ENCODE results near the gene CACTIN. TPM values are rescaled to one million over a fixed set of nuclear protein-coding genes. Genes with fewer than 3 reads are reported as not detected.

The CACTIN gene
- total RNA-seq, 1 donor from 2014 or later: 10.7 TPM

GRCh38 chr19:3665681-3666544 lies 39.3 kb upstream of the CACTIN start:
- intact Hi-C loops (cut with DNase I): loop anchor here (2.0 to 5.0 kb wide), 2 partner anchors 35 to 541 kb away; partner anchors contain the start of gene PIP5K1C
- peak; percentile 90 for DNase-seq (ENCODE audit: low spot score)

DNA sequence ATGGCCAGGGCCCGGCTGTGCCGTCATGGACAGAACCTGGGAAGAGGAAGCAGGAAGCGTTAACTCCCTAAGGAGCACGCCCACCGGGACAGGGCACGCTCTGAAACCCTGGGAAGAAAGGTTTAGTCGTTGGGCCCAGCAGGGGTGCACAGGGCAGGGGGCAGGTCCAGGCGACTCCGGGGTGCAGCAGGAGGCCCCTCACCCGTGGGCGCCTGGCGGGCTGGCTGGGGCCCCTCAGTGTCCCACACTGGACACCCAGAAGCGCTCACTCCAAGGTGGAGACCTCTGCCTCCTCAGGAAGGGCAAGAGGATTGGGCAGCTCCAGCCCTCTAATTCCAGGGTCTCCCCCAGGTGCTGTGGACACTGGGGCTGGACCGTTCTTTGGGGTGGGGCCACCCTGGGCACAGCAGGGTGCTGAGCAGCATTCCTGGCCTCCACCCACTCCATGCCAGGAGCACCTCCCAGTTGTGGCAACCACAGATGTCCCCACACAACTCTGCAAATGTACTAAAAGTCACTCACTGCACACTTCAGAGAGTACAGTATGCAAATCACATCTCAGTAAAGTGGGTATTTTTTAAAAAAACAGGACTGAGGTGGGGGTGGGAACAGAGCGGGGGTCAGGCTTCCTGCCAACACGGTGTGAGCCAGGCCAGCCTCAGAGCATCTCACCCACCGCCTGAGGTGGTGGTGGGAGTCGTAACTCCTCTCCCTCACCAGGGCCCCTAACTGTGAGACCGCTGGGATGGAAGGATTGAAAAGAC lies 38.5 kb upstream of the CACTIN start:
- DNase-seq (ENCODE audit: low spot score): no peak
- intact Hi-C loops (cut with DNase I): loop anchor here (5.0 kb wide), 1 partner anchor 542 kb away; no protein-coding TSS in a partner anchor

DNA sequence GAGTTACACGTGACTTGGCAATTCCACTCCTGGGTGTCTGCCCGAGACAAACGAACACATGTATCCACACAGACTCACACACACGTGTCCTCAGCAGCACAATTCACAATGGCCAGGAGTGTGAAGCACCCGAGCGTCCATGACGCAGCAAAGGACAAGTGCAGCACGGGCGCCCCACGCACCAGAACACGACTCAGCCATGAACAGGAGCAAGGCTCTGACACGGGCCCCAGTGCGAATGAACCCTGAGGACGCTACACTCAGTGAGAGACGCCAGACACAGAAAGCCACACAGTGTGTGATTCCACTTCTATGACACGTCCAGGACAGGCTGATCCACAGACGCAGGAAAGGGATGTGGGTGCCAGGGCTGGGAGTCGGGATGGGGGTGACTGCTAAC lies 37.2 kb upstream of the CACTIN start:
- intact Hi-C loops (cut with DNase I): no loop called here
- no peak for DNase-seq (ENCODE audit: low spot score)

DNA sequence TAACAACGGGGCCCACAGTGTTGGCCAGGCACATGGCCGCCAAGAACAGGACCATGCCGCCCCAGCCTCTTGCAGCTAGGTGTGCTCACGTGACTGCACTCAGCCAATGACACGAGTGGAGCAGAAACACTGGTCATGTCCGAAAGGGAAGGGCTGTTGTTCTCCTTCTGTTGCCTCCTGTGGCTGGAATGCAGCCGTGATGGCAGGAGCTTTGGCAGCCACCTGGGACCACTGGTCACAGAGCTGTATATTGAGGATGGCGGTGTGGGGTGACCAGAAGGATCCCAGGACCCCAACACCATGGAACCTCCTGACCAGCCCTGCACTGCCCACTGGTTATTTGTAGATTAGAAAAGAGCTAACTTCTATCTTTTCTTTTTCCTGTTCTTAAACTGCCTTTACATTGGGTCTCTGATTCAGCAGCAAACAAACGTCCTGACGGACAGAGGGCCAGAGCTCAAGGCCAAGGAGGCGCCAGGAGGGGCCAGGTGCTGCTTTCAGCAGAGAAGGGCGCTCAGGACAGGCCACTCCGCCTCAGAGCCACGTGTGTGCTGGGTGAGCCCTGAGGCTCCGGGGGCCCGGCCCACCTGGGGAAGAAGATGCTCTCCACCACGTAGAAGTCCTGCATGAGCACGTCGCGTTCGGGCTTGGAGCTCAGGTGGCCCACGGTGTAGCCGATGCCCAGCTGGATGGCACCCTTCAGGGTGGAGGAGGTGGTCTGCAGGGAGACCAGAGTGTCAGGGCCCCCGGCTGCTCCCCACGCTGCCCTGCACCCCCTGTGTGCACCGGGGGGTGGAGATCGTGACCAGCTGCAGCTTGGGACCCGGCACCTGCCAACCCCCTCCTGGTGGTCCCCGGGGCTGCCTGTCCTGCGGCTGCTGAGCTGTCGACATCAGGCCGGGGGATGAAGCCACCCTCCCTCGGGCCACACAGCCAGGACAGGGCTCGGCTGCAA lies 35.0 kb upstream of the CACTIN start:
- DNase-seq (ENCODE audit: low spot score): no peak
- intact Hi-C loops (cut with DNase I): no loop called here

- no peak for DNase-seq (ENCODE audit: low spot score)
- intact Hi-C loops (cut with DNase I): no loop called here
Observed at GRCh38 chr19:3660493-3661219, 34.1 kb upstream of the CACTIN start.

DNA sequence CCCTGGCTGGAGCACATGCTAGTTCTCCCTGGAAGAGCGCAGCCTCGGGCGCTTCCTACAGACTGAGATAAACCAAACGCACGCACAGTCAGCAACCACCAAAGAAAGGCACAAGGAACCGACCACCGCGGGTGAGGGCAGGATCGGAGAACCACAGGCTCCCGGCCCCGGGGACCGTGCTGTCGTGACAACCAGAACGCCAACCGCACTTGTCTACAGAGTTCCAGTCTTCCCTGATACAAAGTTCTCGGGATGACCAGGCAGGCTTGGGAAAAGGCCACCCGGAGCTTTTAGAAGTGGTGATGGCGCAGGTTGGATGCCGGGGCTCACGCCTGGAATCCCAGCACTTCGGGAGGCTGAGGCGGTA lies 33.1 kb upstream of the CACTIN start:
- intact Hi-C loops (cut with DNase I): no loop called here
- no peak for DNase-seq (ENCODE audit: low spot score)

GRCh38 chr19:3658870-3659745 lies 32.5 kb upstream of the CACTIN start:
- no peak for DNase-seq (ENCODE audit: low spot score)
- intact Hi-C loops (cut with DNase I): no loop called here

- intact Hi-C loops (cut with DNase I): no loop called here
- no peak for DNase-seq (ENCODE audit: low spot score)
Observed at GRCh38 chr19:3658004-3658869, 31.6 kb upstream of the CACTIN start.

DNA sequence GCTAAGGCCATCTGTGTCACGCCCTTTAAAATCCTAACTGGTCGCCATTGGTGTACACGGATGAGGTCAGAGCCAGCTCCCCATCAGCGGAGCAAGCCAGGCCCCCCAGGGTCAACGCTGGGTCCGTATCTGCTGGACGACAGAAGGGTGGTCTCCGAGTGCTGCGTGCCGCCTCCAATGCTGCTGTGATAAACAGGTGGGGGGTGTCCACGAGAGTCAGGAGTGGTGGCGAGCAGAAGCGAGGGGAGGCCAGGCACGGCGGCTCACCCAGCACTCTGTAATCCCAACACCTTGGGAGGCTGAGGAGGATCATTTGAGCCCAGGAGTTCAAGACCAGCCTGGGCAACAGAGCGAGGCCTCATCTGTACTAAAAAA lies 30.8 kb upstream of the CACTIN start:
- intact Hi-C loops (cut with DNase I): no loop called here
- DNase-seq (ENCODE audit: low spot score): no peak

GRCh38 chr19:3656747-3657394 lies 30.3 kb upstream of the CACTIN start:
- no peak for DNase-seq (ENCODE audit: low spot score)
- intact Hi-C loops (cut with DNase I): no loop called here

DNA sequence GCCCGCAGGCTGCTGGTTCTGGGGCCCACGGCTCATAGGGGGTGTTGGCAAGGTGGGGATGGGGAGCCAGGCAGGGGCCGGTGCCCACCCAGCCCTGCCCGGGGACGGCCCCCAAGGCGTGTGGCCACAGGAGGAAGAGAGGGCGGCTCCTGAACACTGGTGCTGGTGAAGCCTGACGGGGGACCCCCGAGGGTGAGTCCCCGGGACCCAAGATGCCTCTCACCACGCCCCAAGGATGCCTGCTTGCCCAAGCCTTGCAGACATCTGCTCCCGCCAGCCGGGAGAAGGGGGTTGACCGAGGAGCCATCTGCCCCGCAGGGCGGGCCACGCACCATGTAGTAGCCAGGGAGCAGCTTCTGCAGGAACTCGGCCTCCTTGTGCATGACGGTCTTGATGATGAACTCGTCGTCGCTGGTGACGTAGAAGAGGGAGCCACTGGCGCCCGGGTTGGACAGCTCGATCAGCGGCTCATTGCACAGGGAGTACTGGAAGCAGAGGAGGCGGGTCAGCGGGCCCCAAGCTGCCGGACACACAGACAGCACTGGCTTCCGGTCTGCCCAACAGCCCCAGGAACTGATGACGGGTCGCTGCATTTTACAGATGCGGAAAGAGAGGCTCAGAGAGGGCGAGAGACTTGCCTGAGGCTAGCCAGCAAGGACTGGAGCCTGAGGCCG lies 29.6 kb upstream of the CACTIN start:
- DNase-seq (ENCODE audit: low spot score): no peak
- intact Hi-C loops (cut with DNase I): no loop called here

DNA sequence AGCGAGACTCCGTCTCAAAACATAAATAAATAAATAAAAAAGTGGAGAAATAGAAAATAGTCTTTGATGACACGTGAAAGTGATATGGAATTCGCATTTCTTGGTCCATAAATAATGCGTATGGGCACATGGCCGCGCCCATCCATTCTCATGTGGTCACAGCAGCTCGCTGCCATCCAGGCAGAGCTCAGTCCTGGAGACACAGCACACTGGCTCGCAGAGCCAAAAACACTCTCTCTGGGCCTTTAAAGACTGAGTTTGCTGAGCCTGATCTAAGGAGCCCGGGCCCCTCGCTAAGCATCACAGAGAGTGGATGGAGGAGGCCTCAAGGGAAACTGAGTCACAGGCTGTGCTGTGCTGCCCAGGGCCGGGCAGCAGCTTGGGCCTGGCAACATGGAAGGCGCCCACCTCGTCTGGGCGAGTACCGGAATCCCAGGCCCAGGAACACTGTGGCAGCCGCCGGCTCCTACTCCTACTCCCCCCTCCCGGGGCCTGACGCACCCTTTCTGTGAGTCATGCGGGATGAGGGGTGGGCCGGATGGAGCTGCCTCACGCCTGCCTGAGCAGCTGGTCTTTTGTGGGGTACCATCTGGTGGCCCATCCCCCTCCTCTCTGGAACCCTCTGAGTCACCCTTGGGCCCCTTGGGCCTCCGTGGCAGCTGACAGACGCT lies 28.9 kb upstream of the CACTIN start:
- no peak for DNase-seq (ENCODE audit: low spot score)
- intact Hi-C loops (cut with DNase I): no loop called here

GRCh38 chr19:3653865-3654513 lies 27.4 kb upstream of the CACTIN start:
- DNase-seq (ENCODE audit: low spot score): no peak
- intact Hi-C loops (cut with DNase I): no loop called here

- no peak for DNase-seq (ENCODE audit: low spot score)
- intact Hi-C loops (cut with DNase I): no loop called here
Observed at GRCh38 chr19:3653081-3653795, 26.6 kb upstream of the CACTIN start.

DNA sequence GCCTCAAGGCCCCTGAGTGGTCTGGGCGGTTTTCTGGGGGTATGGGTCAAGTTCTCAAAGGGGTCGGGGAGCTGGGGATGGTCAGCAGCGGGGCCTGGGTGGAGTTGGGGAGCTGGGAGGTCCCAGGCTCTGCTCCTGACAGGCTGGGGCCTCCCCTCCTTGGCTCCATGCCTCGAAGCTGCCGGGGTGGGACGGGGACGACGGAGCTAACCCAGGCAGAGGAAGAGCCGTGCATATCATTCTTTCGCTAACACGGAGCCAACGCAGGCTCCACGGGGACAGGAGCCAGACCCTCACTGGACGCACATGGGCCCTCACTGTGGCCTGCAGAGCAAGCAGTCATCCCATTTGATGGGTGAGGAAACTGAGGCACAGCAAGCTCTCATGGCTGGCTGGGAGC lies 25.8 kb upstream of the CACTIN start:
- intact Hi-C loops (cut with DNase I): no loop called here
- DNase-seq (ENCODE audit: low spot score): no peak

Data from cardiac septum (tissue), 1 donor.